ENCODE measurements around the gene OR2J1. TPM values are rescaled to one million over a fixed set of nuclear protein-coding genes. Genes with fewer than 3 reads are reported as not detected.

Gene OR2J1
- total and polyA plus RNA-seq, 9 of the 15 experiments (the other 6 are each of a cell fraction or from before 2014, with no cell fraction given), result not detected

GRCh38 chr6:29146179-29146578 is 46.9 kb downstream of the OR2J1 start:
- no peak overlapping the region for H3K9ac ChIP-seq (ENCODE audit: insufficient read depth in 1 of 2, low read depth in 2 of 2, low read length in 2 of 2)
- H3K4me2 ChIP-seq (ENCODE audit: insufficient read depth, low read length), result no peak overlapping the region
- BruUV-seq (replicated peaks), result no TSS peak
- no peaks in the 10 kb centered on the region for H3K27me3 ChIP-seq (ENCODE audit: control insufficient read depth in 2 of 2, insufficient read depth in 2 of 2, low read length in 2 of 2)
- FAIRE-seq (no peak), DNase-seq (ENCODE audit: extremely low read depth in 1 of 4, low spot score in 3 of 4) (no peak), ATAC-seq (no peak)
- no peak overlapping the region for H3K4me3 ChIP-seq
- no peak overlapping the region for H3K27ac ChIP-seq (ENCODE audit: extremely low read depth, low read depth, low read length)
- no peaks in the 10 kb centered on the region for H3K4me1 ChIP-seq (replicated peaks in 1 of 2; ENCODE audit: control insufficient read depth in 2 of 2, insufficient read depth in 2 of 2, low read length in 2 of 2)
- H3K9me3 ChIP-seq (replicated peaks; ENCODE audit: control insufficient read depth, insufficient read depth, low read depth, low read length), result no peaks in the 10 kb centered on the region
- POLR2A ChIA-PET, result no interaction called here
- in situ Hi-C loops (cut with MboI) (no loop called here), intact Hi-C loops (cut with micrococcal nuclease) (no loop called here)
- CTCF ChIA-PET (ENCODE audit: low intra/inter-chr PET ratio), result no interaction called here
- no peaks in the 10 kb centered on the region for H3K79me2 ChIP-seq (ENCODE audit: control insufficient read depth, insufficient read depth, low read length)
- no peak overlapping the region for H2AFZ ChIP-seq (ENCODE audit: low read depth, low read length)
- TF ChIP-seq CBFA2T2 (conservative IDR thresholded peaks at IDR 0.05) (no peak), CSDE1 (IDR thresholded peaks at IDR 0.05) (no peak), NCOA2 (IDR thresholded peaks at IDR 0.05; ENCODE audit: partially characterized antibody in 2 of 2) (no peak), RNF2 (IDR thresholded peaks at IDR 0.05) (no peak), SRSF3 (IDR thresholded peaks at IDR 0.05; ENCODE audit: insufficient read depth, low read length) (no peak), ZNF592 (IDR thresholded peaks at IDR 0.05) (no peak), RB1 (IDR thresholded peaks at IDR 0.05; ENCODE audit: low read depth) (no peak), CHD4 (IDR thresholded peaks at IDR 0.05; ENCODE audit: insufficient read depth, insufficient replicate concordance, low read depth, low read length, poor library complexity, severe bottlenecking) (no peak), EP300 (IDR thresholded peaks at IDR 0.05; ENCODE audit: low read length) (no peak), IRF2 (CRISPR knock-in tag; IDR thresholded peaks at IDR 0.05) (no peak), SMARCE1 (IDR thresholded peaks at IDR 0.05) (no peak), ZNF124 (CRISPR knock-in tag; IDR thresholded peaks at IDR 0.05) (no peak), PKNOX1 (IDR thresholded peaks at IDR 0.05) (no peak)
- TF ChIP-seq, protein P1, sequence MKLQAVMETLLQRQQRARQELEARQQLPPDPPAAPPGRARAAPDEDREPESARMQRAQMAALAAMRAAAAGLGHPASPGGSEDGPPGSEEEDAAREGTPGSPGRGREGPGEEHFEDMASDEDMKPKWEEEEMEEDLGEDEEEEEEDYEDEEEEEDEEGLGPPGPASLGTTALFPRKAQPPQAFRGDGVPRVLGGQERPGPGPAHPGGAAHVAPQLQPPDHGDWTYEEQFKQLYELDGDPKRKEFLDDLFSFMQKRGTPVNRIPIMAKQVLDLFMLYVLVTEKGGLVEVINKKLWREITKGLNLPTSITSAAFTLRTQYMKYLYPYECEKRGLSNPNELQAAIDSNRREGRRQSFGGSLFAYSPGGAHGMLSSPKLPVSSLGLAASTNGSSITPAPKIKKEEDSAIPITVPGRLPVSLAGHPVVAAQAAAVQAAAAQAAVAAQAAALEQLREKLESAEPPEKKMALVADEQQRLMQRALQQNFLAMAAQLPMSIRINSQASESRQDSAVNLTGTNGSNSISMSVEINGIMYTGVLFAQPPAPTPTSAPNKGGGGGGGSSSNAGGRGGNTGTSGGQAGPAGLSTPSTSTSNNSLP (IDR thresholded peaks at IDR 0.05; ENCODE audit: borderline replicate concordance, low read depth, low read length), result no peak
- H4K20me1 ChIP-seq (replicated peaks; ENCODE audit: control insufficient read depth, insufficient read depth, low read length), result no peaks in the 10 kb centered on the region
- WGBS (ENCODE audit: insufficient coverage, low coverage, missing lambda C conversion rate), result 0% methylated on average over 2 of the region's 2 CpGs
- H3K36me3 ChIP-seq (ENCODE audit: control insufficient read depth, insufficient read depth, low read length), result no peaks in the 10 kb centered on the region
- no peaks in the 10 kb centered on the region for H3K9me1 ChIP-seq (ENCODE audit: control insufficient read depth, insufficient read depth, low read length)

Data from K562 (cell line).